ENCODE measurements around the gene PRR19. TPM values are rescaled to one million over a fixed set of nuclear protein-coding genes. Genes with fewer than 3 reads are reported as not detected.

Gene PRR19
- total RNA-seq, 1 donor from 2014 or later: 2.0 TPM

DNA sequence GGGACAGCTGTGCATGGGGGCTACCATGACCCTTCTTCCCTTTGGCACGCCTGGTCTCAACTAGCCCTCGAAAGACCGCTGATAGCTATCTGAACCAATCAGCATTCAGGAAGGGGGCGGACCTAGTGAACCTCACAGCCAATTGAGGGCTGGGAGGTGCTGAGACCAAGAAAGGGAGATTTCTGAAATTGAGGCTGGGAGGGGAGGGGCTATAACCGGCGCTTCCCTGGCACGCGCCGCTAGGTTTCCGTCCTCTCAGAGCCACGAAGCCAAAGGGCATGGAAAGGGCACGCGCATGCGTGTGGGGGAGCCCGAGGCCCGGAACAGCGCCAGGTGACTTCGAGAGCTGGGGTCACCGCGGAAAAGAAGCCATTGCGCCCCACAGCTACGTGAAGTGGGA, 4.7 kb downstream of the PRR19 start:
- Mint-ChIP-seq H3K36me3 (ENCODE audit: unreplicated experiment) (no peaks in the 10 kb centered on the region), H3K4me3 (ENCODE audit: unreplicated experiment) (no peak overlapping the region), H3K27me3 (ENCODE audit: unreplicated experiment) (peaks cover under 1% of the 10 kb centered on the region), H3K4me1 (ENCODE audit: unreplicated experiment) (peaks cover 18% of the 10 kb centered on the region), H3K9me3 (ENCODE audit: unreplicated experiment) (no peaks in the 10 kb centered on the region), H3K27ac (ENCODE audit: unreplicated experiment) (no peak overlapping the region)
- DNase-seq (ENCODE audit: extremely low spot score, unreplicated experiment): no peak
- TF ChIP-seq, protein P1, sequence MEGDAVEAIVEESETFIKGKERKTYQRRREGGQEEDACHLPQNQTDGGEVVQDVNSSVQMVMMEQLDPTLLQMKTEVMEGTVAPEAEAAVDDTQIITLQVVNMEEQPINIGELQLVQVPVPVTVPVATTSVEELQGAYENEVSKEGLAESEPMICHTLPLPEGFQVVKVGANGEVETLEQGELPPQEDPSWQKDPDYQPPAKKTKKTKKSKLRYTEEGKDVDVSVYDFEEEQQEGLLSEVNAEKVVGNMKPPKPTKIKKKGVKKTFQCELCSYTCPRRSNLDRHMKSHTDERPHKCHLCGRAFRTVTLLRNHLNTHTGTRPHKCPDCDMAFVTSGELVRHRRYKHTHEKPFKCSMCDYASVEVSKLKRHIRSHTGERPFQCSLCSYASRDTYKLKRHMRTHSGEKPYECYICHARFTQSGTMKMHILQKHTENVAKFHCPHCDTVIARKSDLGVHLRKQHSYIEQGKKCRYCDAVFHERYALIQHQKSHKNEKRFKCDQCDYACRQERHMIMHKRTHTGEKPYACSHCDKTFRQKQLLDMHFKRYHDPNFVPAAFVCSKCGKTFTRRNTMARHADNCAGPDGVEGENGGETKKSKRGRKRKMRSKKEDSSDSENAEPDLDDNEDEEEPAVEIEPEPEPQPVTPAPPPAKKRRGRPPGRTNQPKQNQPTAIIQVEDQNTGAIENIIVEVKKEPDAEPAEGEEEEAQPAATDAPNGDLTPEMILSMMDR (IDR thresholded peaks at IDR 0.05): no peak

DNA sequence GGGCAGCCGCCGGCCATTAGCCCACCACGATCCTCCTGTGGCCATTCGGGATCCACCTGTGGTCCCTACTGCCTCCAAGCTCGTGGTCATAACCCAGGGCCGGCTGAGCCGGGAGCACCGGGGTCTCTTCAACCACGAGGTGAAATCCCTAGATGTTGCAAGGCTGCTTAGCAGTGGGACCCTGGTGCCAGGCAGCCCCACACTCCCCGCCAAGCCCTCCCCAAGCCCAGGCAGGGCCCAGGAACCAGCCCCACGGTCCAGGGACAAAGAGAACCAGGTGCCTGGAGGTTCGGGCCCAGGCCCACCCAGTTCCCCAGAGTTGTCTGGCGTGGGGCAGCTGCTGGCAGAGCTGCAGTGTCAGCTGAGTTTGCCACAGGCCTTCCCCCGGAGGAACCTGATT, 7.8 kb downstream of the PRR19 start:
- H3K36me3 Mint-ChIP-seq (ENCODE audit: unreplicated experiment): no peaks in the 10 kb centered on the region
- peaks cover 8% of the 10 kb centered on the region for H3K4me1 Mint-ChIP-seq (ENCODE audit: unreplicated experiment)
- DNase-seq (ENCODE audit: extremely low spot score, unreplicated experiment): no peak
- TF ChIP-seq, protein P1 (IDR thresholded peaks at IDR 0.05): no peak
- no peak overlapping the region for H3K4me3 Mint-ChIP-seq (ENCODE audit: unreplicated experiment)
- H3K27me3 Mint-ChIP-seq (ENCODE audit: unreplicated experiment): peaks cover 13% of the 10 kb centered on the region
- no peaks in the 10 kb centered on the region for H3K9me3 Mint-ChIP-seq (ENCODE audit: unreplicated experiment)
- H3K27ac Mint-ChIP-seq (ENCODE audit: unreplicated experiment): no peak overlapping the region

DNA sequence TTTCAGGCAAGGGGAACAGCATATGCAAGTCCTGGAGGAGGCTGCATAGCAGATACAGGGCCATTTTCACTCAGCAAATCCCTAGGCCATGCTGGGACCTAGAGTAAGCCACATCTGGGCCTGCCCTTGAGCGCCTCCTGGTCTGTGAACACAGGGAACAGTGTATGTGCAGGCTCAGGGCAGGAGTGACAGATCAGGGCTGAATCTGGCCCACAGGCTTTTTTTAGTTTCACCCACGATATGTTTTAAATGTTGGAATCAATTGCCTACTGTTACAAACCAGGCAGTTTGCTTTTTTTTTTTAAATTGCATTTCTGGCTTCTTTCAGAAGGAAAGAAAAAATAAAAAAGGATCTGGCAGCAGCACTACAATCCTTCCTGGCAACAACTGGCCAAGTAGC, 9.7 kb downstream of the PRR19 start:
- DNase-seq (ENCODE audit: extremely low spot score, unreplicated experiment): no peak
- Mint-ChIP-seq H3K27ac (ENCODE audit: unreplicated experiment) (no peak overlapping the region), H3K9me3 (ENCODE audit: unreplicated experiment) (no peaks in the 10 kb centered on the region), H3K27me3 (ENCODE audit: unreplicated experiment) (peaks cover 13% of the 10 kb centered on the region), H3K4me3 (ENCODE audit: unreplicated experiment) (no peak overlapping the region), H3K4me1 (ENCODE audit: unreplicated experiment) (peaks cover 8% of the 10 kb centered on the region), H3K36me3 (ENCODE audit: unreplicated experiment) (no peaks in the 10 kb centered on the region)
- TF ChIP-seq, protein P1 (IDR thresholded peaks at IDR 0.05): no peak

DNA sequence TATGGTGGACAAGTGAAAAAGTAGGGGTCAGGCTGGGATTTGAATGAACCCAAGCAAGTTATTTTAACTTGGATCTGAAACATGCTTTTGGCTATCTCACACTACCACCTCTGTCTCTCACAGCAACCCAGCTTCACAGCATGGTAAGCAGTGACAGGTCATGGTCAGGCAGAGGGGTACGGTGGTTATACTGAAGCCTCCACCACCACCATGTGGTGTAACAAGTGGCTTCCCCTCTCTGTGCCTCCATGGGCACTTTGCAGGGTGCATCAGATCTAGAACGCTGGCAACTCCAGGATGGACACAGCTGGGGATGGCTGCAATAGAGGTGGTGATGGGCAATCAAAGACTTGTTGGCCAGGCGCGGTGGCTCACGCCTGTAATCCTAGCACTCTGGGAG, 10.4 kb downstream of the PRR19 start:
- DNase-seq (ENCODE audit: extremely low spot score, unreplicated experiment): no peak
- H3K4me1 Mint-ChIP-seq (ENCODE audit: unreplicated experiment): peaks cover 11% of the 10 kb centered on the region
- peak overlapping the region; percentile 51 for H3K4me3 Mint-ChIP-seq (ENCODE audit: unreplicated experiment)
- H3K27me3 Mint-ChIP-seq (ENCODE audit: unreplicated experiment): peaks cover 13% of the 10 kb centered on the region
- TF ChIP-seq, protein P1 (IDR thresholded peaks at IDR 0.05): no peak
- no peaks in the 10 kb centered on the region for H3K9me3 Mint-ChIP-seq (ENCODE audit: unreplicated experiment)
- no peaks in the 10 kb centered on the region for H3K36me3 Mint-ChIP-seq (ENCODE audit: unreplicated experiment)
- no peak overlapping the region for H3K27ac Mint-ChIP-seq (ENCODE audit: unreplicated experiment)

DNA sequence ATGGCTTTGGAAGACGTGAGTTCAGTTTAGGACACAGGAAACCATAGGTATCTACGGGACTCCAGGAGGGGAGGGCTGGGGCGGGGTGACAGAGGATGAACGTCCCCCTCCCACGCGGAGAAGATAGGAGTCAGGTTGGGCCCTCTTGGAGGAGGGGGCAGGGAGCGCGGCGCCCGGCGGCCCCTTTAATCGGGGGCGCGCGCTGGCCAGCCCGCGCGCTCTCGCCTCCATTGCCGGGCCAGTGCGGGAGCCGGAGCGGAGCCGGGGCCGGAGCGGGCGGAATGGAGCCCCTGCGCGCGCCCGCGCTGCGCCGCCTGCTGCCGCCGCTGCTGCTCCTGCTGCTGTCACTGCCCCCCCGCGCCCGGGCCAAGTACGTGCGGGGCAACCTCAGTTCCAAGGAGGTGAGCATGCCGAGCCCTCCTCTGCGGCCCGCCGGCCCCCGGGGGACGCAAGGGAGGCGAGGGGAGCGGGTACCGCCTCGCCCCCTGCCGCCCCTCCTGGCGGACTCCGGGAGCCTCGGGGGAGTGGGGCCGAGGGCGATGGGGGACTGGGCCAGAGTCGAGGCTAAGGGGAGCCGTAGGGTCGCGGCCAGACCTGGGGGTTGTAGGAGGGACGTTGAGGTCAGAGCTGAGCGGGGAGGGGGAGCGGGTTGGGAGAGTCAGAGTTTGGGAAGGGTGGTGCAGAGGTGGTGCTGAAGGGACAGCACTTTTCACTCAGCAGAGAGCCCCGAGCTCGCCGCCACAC, 11.3 kb downstream of the PRR19 start, which contains the start of gene TMEM145:
TSS of gene TMEM145 (plus strand) at position 214 of the 744 bp plus-strand sequence. CDS start at position 282, 68 bp downstream.
- H3K36me3 Mint-ChIP-seq (ENCODE audit: unreplicated experiment): no peaks in the 10 kb centered on the region
- no peak within 1 kb of the TSS for H3K27ac Mint-ChIP-seq (ENCODE audit: unreplicated experiment)
- TF ChIP-seq, protein P1 (IDR thresholded peaks at IDR 0.05): no peak
- H3K4me3 Mint-ChIP-seq (ENCODE audit: unreplicated experiment): peak within 1 kb of the TSS; percentile 63
- H3K27me3 Mint-ChIP-seq (ENCODE audit: unreplicated experiment): peaks cover 13% of the 10 kb centered on the region
- DNase-seq (ENCODE audit: extremely low spot score, unreplicated experiment): no peak
- H3K4me1 Mint-ChIP-seq (ENCODE audit: unreplicated experiment): peaks cover 11% of the 10 kb centered on the region
- H3K9me3 Mint-ChIP-seq (ENCODE audit: unreplicated experiment): no peaks in the 10 kb centered on the region

Data from osteocyte (in vitro differentiated cells).